H9 (cell line): ENCODE data around the gene IRAK1. TPM values are rescaled to one million over a fixed set of nuclear protein-coding genes. Genes with fewer than 3 reads are reported as not detected.

Experiments
- DNase-seq: peaks from one replicate; pipeline ENCODE4 v3.0.0-alpha.2; 2017
- H2AFZ ChIP-seq: one replicate; pipeline ENCODE4 v1.6.1; 2013; ENCODE audit warnings: mild to moderate bottlenecking, low read length, control low read depth, moderate library complexity
- H2AK5ac ChIP-seq: 2 replicates; pipeline ENCODE4 v1.6.1; 2013; ENCODE audit warnings: low read length, control low read depth, mixed read lengths; ENCODE audit not compliant: insufficient read length
- H2BK120ac ChIP-seq: one replicate; pipeline ENCODE4 v1.6.1; 2013; ENCODE audit warnings: low read depth, mild to moderate bottlenecking, low read length, control low read depth, inconsistent platforms; ENCODE audit not compliant: poor library complexity, severe bottlenecking
- H2BK12ac ChIP-seq: 2 replicates; pipeline ENCODE4 v1.6.1; 2013; ENCODE audit warnings: low read length, control low read depth, mixed read lengths, low read depth; ENCODE audit not compliant: insufficient read length
- H2BK15ac ChIP-seq: 2 replicates; pipeline ENCODE4 v1.6.1; 2013; ENCODE audit warnings: low read depth, low read length, control low read depth
- H2BK20ac ChIP-seq: one replicate; pipeline ENCODE4 v1.6.1; 2013; ENCODE audit warnings: low read depth, mild to moderate bottlenecking, low read length, control low read depth, inconsistent platforms; ENCODE audit not compliant: poor library complexity, severe bottlenecking
- H2BK5ac ChIP-seq: 2 replicates; pipeline ENCODE4 v1.6.1; 2013; ENCODE audit warnings: low read length, control low read depth, mixed read lengths; ENCODE audit not compliant: insufficient read length
- H3K14ac ChIP-seq: 2 replicates; pipeline ENCODE4 v1.6.1; 2013; ENCODE audit warnings: low read length, control low read depth; ENCODE audit not compliant: insufficient read depth
- H3K18ac ChIP-seq: 2 replicates; pipeline ENCODE4 v1.6.1; 2013; ENCODE audit warnings: low read depth, mild to moderate bottlenecking, mixed read lengths, low read length, control low read depth; ENCODE audit not compliant: insufficient read length
- H3K23ac ChIP-seq: 2 replicates; pipeline ENCODE4 v1.6.1; 2013; ENCODE audit warnings: low read length, control low read depth, mixed read lengths, low read depth; ENCODE audit not compliant: insufficient read length
- H3K23me2 ChIP-seq: 2 replicates; pipeline ENCODE4 v1.6.1; 2013; ENCODE audit warnings: low read depth, mild to moderate bottlenecking, mixed read lengths, low read length, control low read depth; ENCODE audit not compliant: insufficient read length, poor library complexity, severe bottlenecking
- H3K27ac ChIP-seq: 2 replicates; pipeline ENCODE4 v1.5.1; 2013; ENCODE audit warnings: low read length, control low read depth, mixed read lengths, low read depth; ENCODE audit not compliant: insufficient read length
- H3K27me3 ChIP-seq: 2 replicates; pipeline ENCODE4 v1.6.1; 2013; ENCODE audit warnings: low read length, control low read depth, inconsistent platforms; ENCODE audit not compliant: insufficient read depth
- H3K4ac ChIP-seq: 2 replicates; pipeline ENCODE4 v1.6.1; 2013; ENCODE audit warnings: low read depth, mild to moderate bottlenecking, control low read depth, inconsistent platforms, low read length, moderate library complexity
- H3K4me1 ChIP-seq: 2 replicates; pipeline ENCODE4 v1.6.1; 2013; ENCODE audit warnings: low read length, control low read depth, inconsistent platforms; ENCODE audit not compliant: insufficient read depth
- H3K4me2 ChIP-seq: 2 replicates; pipeline ENCODE4 v1.6.1; 2013; ENCODE audit warnings: low read length, control low read depth, mixed read lengths; ENCODE audit not compliant: insufficient read length, insufficient read depth
- H3K56ac ChIP-seq: 2 replicates; pipeline ENCODE4 v1.6.1; 2013; ENCODE audit warnings: low read depth, mild to moderate bottlenecking, mixed read lengths, low read length, control low read depth; ENCODE audit not compliant: insufficient read length
- H3K79me1 ChIP-seq: 2 replicates; pipeline ENCODE4 v1.6.1; 2013; ENCODE audit warnings: low read depth, mild to moderate bottlenecking, moderate library complexity, low read length, control low read depth, inconsistent platforms; ENCODE audit not compliant: insufficient read depth, poor library complexity, severe bottlenecking
- H3K79me2 ChIP-seq: 2 replicates; pipeline ENCODE4 v1.6.1; 2013; ENCODE audit warnings: low read length, control low read depth, inconsistent platforms; ENCODE audit not compliant: insufficient read depth
- H3K9ac ChIP-seq: 2 replicates; pipeline ENCODE4 v1.6.1; 2013; ENCODE audit warnings: low read length, control low read depth, mixed read lengths; ENCODE audit not compliant: insufficient read length; ENCODE audit errors: extremely low read depth
- H3K9me3 ChIP-seq: one replicate; pipeline ENCODE4 v1.6.1; 2013; ENCODE audit warnings: low read depth, low read length, inconsistent platforms; ENCODE audit not compliant: control insufficient read depth
- H3T11ph ChIP-seq: one replicate; pipeline ENCODE4 v1.6.1; 2013; ENCODE audit warnings: mild to moderate bottlenecking, low read length, control low read depth, inconsistent platforms
- H4K20me1 ChIP-seq: one replicate; pipeline ENCODE4 v1.6.1; 2013; ENCODE audit not compliant: control insufficient read depth, insufficient read length, insufficient read depth
- H4K5ac ChIP-seq: 2 replicates; pipeline ENCODE4 v1.6.1; 2013; ENCODE audit warnings: low read depth, mild to moderate bottlenecking, mixed read lengths, low read length, control low read depth; ENCODE audit not compliant: insufficient read length
- H4K8ac ChIP-seq: replicated peaks from 2 replicates; pipeline ENCODE4 v1.6.1; 2013; ENCODE audit warnings: low read length, control low read depth, mixed read lengths, low read depth; ENCODE audit not compliant: insufficient read length
- H4K91ac ChIP-seq: 2 replicates; pipeline ENCODE4 v1.6.1; 2013; ENCODE audit warnings: low read depth, mild to moderate bottlenecking, moderate library complexity, mixed read lengths, low read length, control low read depth; ENCODE audit not compliant: insufficient read length
- H3K27ac Mint-ChIP-seq, 3 experiments: 2 replicates in 2 of 3; 3 replicates in 1 of 3; pipeline ENCODE4 v1.8.0; 2020 to 2021; ENCODE audit warnings: mixed read lengths in 3 of 3, mild to moderate bottlenecking in 1 of 3, moderate library complexity in 1 of 3
- H3K27me3 Mint-ChIP-seq: 2 replicates; pipeline ENCODE4 v1.8.0; 2021; ENCODE audit warnings: low read depth, mild to moderate bottlenecking, moderate library complexity, mixed read lengths
- H3K36me3 Mint-ChIP-seq, 3 experiments: 2 replicates in 2 of 3; 3 replicates in 1 of 3; pipeline ENCODE4 v1.8.0; 2020 to 2021; ENCODE audit warnings: low read depth in 3 of 3, mixed read lengths in 3 of 3; ENCODE audit not compliant: insufficient read depth in 1 of 3
- H3K4me1 Mint-ChIP-seq, 2 experiments: 2 replicates each; pipeline ENCODE4 v1.8.0; 2020; ENCODE audit warnings: mixed read lengths in 2 of 2
- H3K4me3 Mint-ChIP-seq, 2 experiments: 2 replicates in 1 of 2; 3 replicates in 1 of 2; pipeline ENCODE4 v1.8.0; 2020 to 2021; ENCODE audit warnings: mild to moderate bottlenecking in 2 of 2, mixed read lengths in 2 of 2, moderate library complexity in 1 of 2
- H3K9me3 Mint-ChIP-seq, 2 experiments: 2 replicates in 1 of 2; 3 replicates in 1 of 2; pipeline ENCODE4 v1.8.0; 2020; ENCODE audit warnings: mild to moderate bottlenecking in 2 of 2, mixed read lengths in 2 of 2, moderate library complexity in 1 of 2
- WGBS: extraction: QIAGEN DNeasy Blood & Tissue Kit; methylation state at CpG from one replicate; pipeline ENCODE4 v1.1.7; 2013; ENCODE audit warnings: missing lambda C conversion rate, low lambda C conversion rate, mixed read lengths; ENCODE audit not compliant: insufficient read length; ENCODE audit errors: extremely low coverage; 5-methylcytosine and 5-hydroxymethylcytosine counted together
- total RNA-seq: library from RNA; stranded (reverse); gene quantifications from 2 replicates; pipeline ENCODE4 v1.2.1, GENCODE V29; 2021
- TF ChIP-seq, protein P1 (sequence below): fragments of 200-600 bp; sonication (generic); conservative IDR thresholded peaks from 3 replicates; pipeline ENCODE4 v1.8.0; 2021; ENCODE audit warnings: antibody characterized with exemption, mild to moderate bottlenecking

IRAK1 gene
- total RNA-seq, 1 experiment from 2014 or later = 98.4 TPM

GRCh38 chrX:154013001-154013421 lies 6.7 kb downstream of the IRAK1 start:
- Mint-ChIP-seq H3K4me1 (peaks cover 1 to 10% of the 10 kb centered on the region in 2 experiments; a peak in 3 of 4 replicates), H3K9me3 (peaks cover 59 to 68% of the 10 kb centered on the region in 2 experiments), H3K4me3 (no peak overlapping the region), H3K27ac (no peak overlapping the region), H3K36me3 (peaks cover 10 to 66% (median 28%) of the 10 kb centered on the region in 3 experiments; a peak in 6 of 7 replicates), H3K27me3 (no peaks in the 10 kb centered on the region)
- Histone ChIP-seq H3T11ph (no peak overlapping the region), H4K91ac (no peak overlapping the region), H3K23ac (no peak overlapping the region), H3K79me1 (no peaks in the 10 kb centered on the region), H3K18ac (no peak overlapping the region), H2BK5ac (no peak overlapping the region), H4K5ac (no peak overlapping the region), H3K4me2 (no peak overlapping the region), H3K4me1 (no peaks in the 10 kb centered on the region), H3K56ac (no peak overlapping the region), H3K9ac (no peak overlapping the region), H4K8ac (no peak overlapping the region), H2AFZ (no peak overlapping the region), H2BK12ac (no peak overlapping the region), H3K14ac (no peak overlapping the region), H2BK120ac (no peak overlapping the region), H3K27me3 (no peaks in the 10 kb centered on the region), H3K9me3 (no peaks in the 10 kb centered on the region), H3K79me2 (no peaks in the 10 kb centered on the region), H3K4ac (no peak overlapping the region), H2AK5ac (no peak overlapping the region), H2BK20ac (no peak overlapping the region), H3K27ac (no peak overlapping the region), H4K20me1 (peaks cover 5% of the 10 kb centered on the region), H3K23me2 (no peaks in the 10 kb centered on the region), H2BK15ac (no peak overlapping the region)
- WGBS = no CpG with 5 or more reads among the region's 17 CpGs
- TF ChIP-seq, protein P1, sequence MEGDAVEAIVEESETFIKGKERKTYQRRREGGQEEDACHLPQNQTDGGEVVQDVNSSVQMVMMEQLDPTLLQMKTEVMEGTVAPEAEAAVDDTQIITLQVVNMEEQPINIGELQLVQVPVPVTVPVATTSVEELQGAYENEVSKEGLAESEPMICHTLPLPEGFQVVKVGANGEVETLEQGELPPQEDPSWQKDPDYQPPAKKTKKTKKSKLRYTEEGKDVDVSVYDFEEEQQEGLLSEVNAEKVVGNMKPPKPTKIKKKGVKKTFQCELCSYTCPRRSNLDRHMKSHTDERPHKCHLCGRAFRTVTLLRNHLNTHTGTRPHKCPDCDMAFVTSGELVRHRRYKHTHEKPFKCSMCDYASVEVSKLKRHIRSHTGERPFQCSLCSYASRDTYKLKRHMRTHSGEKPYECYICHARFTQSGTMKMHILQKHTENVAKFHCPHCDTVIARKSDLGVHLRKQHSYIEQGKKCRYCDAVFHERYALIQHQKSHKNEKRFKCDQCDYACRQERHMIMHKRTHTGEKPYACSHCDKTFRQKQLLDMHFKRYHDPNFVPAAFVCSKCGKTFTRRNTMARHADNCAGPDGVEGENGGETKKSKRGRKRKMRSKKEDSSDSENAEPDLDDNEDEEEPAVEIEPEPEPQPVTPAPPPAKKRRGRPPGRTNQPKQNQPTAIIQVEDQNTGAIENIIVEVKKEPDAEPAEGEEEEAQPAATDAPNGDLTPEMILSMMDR = no peak
- DNase-seq = no peak
